ENCODE measurements around the gene FLRT3.

DNA sequence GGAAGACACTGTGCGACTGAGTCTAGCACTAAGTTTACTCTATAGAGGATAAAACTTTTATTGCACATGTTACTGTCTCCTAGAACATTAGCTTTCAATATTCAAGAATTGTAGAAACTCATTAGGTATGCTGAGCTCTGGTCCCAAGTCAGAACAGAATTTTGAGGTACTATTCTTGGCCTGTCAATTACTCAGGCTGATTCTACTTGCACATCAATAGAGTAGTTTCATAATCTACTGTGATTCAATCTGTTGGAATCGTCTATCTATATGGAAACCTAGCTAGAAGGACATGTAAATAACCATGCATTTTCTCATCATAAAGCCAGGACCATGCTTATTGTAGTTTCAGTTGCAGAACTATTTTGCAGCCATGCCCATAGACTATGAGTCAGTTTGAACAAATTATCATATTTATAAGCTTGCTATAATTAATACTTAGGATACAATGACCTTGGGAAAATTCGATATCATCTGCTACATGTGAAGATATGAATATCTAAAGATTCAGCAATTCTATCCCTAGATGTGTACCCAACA, 41.6 kb downstream of the FLRT3 start:
- TF ChIP-seq, protein P1, sequence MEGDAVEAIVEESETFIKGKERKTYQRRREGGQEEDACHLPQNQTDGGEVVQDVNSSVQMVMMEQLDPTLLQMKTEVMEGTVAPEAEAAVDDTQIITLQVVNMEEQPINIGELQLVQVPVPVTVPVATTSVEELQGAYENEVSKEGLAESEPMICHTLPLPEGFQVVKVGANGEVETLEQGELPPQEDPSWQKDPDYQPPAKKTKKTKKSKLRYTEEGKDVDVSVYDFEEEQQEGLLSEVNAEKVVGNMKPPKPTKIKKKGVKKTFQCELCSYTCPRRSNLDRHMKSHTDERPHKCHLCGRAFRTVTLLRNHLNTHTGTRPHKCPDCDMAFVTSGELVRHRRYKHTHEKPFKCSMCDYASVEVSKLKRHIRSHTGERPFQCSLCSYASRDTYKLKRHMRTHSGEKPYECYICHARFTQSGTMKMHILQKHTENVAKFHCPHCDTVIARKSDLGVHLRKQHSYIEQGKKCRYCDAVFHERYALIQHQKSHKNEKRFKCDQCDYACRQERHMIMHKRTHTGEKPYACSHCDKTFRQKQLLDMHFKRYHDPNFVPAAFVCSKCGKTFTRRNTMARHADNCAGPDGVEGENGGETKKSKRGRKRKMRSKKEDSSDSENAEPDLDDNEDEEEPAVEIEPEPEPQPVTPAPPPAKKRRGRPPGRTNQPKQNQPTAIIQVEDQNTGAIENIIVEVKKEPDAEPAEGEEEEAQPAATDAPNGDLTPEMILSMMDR (optimal IDR thresholded peaks at IDR 0.05 in 1 of 3, IDR thresholded peaks at IDR 0.05 in 1 of 3, conservative IDR thresholded peaks at IDR 0.05 in 1 of 3; ENCODE audit: extremely low read depth in 1 of 3, insufficient read depth in 2 of 3, low read length in 3 of 3) = no peak
- no peak for TF ChIP-seq EZH2 (IDR thresholded peaks at IDR 0.05; ENCODE audit: low read length)

All from keratinocyte (primary cell).